ENCODE measurements around the gene ATP11A. TPM values are rescaled to one million over a fixed set of nuclear protein-coding genes. Genes with fewer than 3 reads are reported as not detected.
"Not testable (repeated sequence)": the region's sequence is repeated elsewhere in the genome, so short reads cannot be mapped to it uniquely, and the experiment has no call there.

The ATP11A gene
- total RNA-seq, 1 donor from 2014 or later: 80.6 TPM

DNA sequence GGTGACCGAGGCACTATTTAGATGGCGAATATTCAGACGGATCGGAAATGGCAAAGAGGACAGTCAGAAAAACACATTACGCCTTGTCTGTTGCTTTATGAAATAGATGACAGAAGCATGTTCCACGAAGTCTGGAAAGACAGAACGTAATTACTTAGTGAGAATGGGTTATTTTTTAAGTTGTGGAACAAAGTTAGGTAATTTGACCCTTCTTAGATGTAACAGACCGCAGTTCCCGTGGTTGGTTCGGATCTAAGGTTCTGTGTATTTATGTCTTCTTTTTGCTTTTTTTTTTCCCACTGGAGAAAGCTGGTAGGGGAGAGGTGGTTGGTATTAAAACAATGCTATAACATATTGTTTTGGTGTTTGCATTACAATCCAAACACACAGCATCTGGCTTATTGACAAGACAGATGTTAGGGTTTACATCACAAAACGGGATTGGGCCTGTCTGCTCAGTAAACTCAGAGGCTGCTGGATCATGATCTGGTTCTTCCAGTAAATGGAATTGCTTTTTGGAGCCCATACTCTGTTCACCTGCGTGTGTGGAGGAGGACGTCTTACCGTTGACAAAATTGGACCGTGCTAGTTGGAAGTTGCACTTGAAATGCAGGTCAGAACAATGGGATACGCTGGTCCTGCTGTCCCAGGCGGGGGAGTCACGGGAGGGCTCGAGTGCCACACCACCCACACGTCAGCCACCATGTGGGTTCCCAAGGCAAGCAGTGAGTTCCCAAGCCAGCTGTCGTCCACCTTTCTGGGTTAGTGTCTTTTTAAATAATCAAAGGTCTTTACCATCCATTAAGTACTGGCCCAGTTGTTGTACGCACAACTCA is 13.8 kb downstream of the ATP11A start:
- Mint-ChIP-seq H3K27me3 (no peaks in the 10 kb centered on the region), H3K36me3 (ENCODE audit: low read depth) (peaks cover 1% of the 10 kb centered on the region), H3K4me1 (peaks cover 34% of the 10 kb centered on the region), H3K27ac (no peak overlapping the region), H3K4me3 (no peak overlapping the region), H3K9me3 (no peaks in the 10 kb centered on the region)
- DNase-seq: no peak
- intact Hi-C loops (cut with micrococcal nuclease): no loop called here

DNA sequence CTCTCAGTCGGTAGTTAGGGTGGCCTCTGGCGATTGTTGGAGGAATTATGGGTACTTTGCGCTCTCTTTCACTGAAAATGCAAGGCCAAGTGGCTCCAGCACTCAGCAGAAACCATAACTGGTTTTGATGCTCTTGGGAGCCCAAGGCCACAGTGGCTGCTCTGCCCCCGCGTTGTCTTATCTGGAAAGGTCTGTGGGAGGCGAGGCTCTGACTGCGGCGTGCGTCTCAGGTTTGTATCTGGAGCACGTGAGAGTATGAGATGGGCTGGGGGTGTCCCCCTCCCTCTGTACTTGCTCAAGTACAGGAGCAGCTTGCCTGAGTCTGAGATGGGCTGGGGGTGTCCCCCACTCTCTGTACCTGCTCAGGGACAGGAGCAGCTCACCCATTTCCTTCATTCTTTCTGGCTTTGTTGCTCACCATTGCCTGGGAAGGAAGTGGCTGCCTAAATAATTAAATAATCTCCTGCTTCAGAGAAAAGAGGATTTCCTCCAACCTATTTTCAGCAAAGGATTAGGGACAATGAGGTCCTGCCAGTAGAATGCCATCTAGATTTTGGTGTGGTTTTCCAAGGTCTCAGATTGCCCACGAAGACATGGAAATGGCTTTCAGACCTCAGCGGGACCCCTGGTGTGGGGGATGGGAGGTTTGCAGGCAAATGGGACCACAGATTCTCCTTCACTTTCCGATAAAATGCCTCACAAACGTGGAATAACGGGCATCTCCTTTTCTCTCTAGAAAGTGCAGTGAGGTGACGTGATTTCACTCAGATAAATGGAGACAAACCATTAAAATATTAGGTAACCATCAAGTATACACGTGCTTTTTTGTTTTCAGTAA is 14.7 kb downstream of the ATP11A start:
- DNase-seq: no peak
- peaks cover 1% of the 10 kb centered on the region for H3K36me3 Mint-ChIP-seq (ENCODE audit: low read depth)
- peak overlapping the region; percentile 45 for H3K27ac Mint-ChIP-seq
- intact Hi-C loops (cut with micrococcal nuclease): no loop called here
- no peaks in the 10 kb centered on the region for H3K9me3 Mint-ChIP-seq
- H3K4me3 Mint-ChIP-seq: no peak overlapping the region
- H3K4me1 Mint-ChIP-seq: peaks cover 29% of the 10 kb centered on the region
- no peaks in the 10 kb centered on the region for H3K27me3 Mint-ChIP-seq

DNA sequence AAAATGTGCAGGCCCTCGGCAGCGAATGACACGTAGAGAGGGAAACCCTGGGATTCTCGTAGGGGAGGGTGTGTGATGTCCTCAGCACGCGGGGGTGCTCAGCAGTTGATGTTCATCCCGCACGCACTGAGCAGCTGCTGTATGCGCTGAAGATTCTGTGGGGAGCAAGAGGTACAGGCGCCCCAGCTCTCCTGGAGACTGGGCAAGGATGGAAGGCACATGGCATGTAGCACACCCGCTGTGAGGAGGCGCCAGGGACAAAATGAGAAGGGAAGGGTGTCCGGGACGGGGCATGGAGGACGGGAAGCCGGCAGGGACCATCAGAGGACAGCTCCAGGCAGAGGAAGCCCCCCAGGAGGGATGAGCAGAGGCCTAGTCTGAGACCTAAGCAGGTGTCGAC is 15.4 kb downstream of the ATP11A start:
- H3K9me3 Mint-ChIP-seq: no peaks in the 10 kb centered on the region
- peaks cover 1% of the 10 kb centered on the region for H3K36me3 Mint-ChIP-seq (ENCODE audit: low read depth)
- H3K27ac Mint-ChIP-seq: no peak overlapping the region
- H3K4me3 Mint-ChIP-seq: no peak overlapping the region
- intact Hi-C loops (cut with micrococcal nuclease): no loop called here
- peaks cover 28% of the 10 kb centered on the region for H3K4me1 Mint-ChIP-seq
- H3K27me3 Mint-ChIP-seq: no peaks in the 10 kb centered on the region
- DNase-seq: no peak

DNA sequence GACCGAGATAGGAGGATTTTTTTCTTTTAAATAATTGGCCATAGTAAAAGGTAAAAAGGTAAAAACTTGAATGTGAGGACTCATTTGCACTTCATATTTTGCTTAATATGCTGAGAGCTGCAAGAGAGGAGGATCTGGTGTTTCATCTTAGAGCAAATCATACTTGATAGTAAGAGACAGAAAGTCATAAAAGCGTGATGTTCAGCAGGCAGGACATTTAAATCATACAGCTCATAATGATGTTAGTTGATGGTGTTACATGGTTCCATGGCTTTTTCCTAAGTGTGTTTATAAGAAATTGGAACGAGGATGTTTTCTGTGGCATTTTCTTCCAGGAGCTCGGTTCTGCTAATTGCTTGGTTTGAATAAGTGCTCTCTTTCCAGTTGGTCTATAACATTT is 16.3 kb downstream of the ATP11A start:
- Mint-ChIP-seq H3K27ac (no peak overlapping the region), H3K4me1 (peaks cover 28% of the 10 kb centered on the region), H3K36me3 (ENCODE audit: low read depth) (peaks cover 1% of the 10 kb centered on the region), H3K9me3 (no peaks in the 10 kb centered on the region), H3K4me3 (no peak overlapping the region), H3K27me3 (no peaks in the 10 kb centered on the region)
- no peak for DNase-seq
- intact Hi-C loops (cut with micrococcal nuclease): no loop called here

DNA sequence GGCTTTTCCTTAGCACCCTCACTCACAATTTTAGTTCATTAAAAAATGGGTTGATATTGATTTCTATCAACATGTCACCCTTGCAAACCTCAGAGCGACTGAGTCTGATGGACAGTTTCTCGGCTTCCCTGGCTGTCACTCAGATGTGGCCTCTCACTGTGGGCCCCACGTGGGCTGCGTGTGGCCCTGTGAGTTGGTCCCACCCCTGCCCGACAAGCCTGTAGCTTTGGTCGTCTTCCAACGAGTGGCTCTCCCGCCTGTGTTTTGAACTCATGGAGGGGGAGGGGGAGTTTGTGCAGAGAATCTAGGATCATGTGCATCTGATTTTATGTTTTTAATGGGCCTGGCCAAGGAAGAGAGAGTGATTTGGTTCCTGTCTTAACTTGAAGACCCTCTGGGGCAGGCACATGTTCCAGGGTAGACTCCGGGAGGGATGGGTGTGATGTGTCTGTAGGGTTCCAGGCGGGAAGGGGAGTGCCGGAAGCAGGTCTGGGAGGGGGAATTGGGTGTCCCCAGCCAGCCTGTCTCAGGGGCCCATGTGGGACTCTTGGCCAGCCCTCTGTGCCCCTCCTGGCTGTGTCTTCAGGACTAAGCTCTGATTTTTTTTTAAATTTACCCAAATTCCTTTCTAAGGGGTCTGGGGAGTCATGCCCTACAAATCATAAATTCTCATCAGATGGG is 18.9 kb downstream of the ATP11A start:
- Mint-ChIP-seq H3K4me3 (no peak overlapping the region), H3K9me3 (no peaks in the 10 kb centered on the region), H3K27ac (no peak overlapping the region), H3K27me3 (no peaks in the 10 kb centered on the region), H3K36me3 (ENCODE audit: low read depth) (peaks cover 1% of the 10 kb centered on the region), H3K4me1 (peaks cover 21% of the 10 kb centered on the region)
- intact Hi-C loops (cut with micrococcal nuclease): no loop called here
- no peak for DNase-seq

DNA sequence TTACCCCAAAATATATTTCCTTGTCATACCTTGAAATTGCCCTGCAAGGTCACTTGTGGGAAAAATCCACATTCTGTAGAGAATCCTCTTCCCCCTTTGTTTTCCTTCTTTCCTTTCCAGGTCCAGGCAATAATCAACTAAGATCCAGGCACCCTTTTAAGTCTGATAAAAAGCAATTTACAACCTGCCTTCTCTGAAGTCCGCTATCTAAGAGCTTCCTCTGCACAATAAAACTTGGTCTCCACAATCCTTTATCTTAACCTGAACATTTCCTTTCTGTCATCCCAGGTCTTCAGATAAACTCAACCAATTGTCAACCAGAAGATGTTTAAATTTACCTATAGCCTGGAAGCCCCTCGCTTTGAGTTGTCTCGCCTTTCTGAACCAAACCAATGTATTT is 19.5 kb downstream of the ATP11A start:
- H3K4me3 Mint-ChIP-seq; DNase-seq; intact Hi-C loops (cut with micrococcal nuclease); H3K9me3 Mint-ChIP-seq; H3K27ac Mint-ChIP-seq; H3K27me3 Mint-ChIP-seq; H3K36me3 Mint-ChIP-seq (ENCODE audit: low read depth): not testable (repeated sequence)
- peaks cover 15% of the 10 kb centered on the region for H3K4me1 Mint-ChIP-seq

DNA sequence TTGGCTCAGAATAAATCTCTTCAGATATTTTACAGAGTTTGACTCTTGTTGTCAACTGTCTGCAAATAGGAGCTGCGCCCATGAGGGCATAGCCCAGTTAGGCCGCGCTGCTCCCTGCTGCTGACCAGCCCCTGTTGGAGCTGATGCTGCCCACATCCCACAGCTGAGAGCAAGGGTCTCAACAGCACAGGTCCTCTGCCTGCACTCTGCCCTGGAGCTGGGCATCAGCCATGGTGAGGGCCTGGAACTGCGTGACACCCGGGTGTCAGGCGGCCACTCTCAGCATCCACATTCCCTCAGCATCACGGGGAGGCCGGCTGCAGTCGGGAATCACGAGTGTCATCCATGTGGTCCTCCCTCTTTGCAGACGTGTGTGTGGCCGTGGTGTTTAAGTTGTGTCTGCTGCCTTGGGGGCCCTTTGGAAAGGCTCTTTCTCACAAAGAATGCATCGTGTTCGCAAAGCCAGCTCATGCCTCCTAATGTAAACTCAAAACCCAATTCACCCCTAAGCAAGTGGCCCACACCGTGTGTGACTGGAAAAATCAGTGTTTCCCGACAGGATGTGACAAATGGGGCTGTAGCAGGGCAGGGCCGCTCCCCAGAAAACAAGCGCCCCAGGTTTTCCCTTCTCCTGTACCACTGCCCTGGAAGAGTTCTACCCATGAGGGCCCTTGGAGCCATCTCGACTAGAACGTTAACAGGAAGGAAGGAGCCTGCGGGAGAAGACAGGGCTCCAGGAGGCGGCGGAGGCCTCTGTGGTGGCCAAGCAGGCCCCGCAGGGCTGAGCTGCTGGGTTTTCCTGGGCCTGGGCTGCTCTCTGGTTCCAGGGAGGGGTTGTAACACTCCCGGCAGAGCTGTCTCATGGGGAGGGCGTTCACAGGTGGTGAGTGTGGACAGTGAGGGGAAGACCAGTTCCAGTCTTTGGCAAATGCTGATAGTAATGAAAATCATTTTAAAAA is 20.3 kb downstream of the ATP11A start:
- Mint-ChIP-seq H3K27ac (no peak overlapping the region), H3K9me3 (no peaks in the 10 kb centered on the region), H3K27me3 (no peaks in the 10 kb centered on the region), H3K4me3 (no peak overlapping the region), H3K36me3 (ENCODE audit: low read depth) (peaks cover 1% of the 10 kb centered on the region), H3K4me1 (peaks cover 11% of the 10 kb centered on the region)
- DNase-seq: no peak
- intact Hi-C loops (cut with micrococcal nuclease): no loop called here

DNA sequence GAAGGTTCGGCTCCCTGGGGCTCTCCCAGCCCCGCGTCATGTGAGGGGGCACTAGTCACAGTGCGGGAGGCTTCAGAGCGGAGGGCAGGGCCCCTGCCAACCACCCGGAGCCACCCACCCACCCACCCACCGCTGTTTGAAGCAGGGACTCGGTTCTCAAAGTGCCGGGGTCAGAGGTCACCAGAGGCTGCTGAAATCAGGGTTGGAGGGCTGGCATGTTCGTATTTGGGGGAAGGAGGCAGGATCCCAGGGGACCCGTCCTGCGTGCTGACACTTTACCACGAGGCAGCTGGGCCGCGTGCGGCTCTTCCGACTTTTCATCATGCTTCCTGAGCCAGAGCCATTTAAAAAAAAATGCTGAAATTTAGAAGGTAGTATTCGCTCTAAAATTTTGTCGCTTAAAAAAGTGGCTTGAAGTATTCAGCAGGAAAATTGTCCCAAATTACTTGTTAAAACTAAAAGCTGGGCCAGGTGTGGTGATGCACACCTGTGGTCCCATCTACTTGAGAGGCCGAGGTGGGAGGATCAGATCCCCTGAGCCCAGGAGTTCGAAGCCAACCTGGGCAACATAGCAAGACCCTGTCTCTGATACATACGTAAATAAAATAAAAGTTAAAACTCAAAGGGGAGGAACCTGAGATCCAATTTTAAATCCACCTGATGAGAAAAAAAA is 21.2 kb downstream of the ATP11A start:
- Mint-ChIP-seq H3K4me1 (peaks cover 6% of the 10 kb centered on the region), H3K27ac (no peak overlapping the region)
- intact Hi-C loops (cut with micrococcal nuclease): no loop called here

DNA sequence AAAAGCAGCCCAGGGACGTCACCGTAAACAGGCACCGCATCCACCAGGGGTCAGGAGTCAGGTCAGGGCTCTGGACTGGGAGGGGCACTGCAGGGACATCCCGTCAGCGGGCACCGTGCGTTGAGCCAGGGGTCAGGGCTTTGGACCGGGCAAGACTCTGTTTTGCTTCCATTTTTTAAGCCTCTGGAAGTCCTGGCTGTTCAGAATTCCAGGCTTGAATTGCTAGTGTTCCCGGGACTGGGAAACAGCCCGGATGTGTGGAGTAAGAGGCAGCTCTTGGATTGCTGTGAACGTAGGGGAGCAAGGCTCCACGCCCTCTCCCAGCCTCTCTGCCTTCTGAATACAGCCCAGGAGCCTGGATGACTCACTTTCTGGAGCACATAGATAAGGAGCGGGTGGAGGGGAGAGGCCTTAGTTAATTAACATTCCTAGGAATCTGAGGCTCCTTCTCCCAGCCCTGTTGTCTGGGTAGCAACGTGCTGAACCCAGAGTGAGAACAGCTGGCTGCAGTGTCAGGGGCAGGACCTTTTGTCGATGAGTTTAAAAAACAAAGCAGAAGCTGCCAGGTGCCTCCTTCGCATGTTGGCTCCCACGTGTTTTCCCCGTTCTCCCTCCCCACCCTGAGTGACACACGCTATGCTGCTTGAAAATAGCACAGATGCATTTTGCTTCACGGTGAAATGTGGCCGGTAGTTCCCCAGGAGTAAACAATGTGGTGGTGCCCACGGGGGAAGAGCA is 21.9 kb downstream of the ATP11A start:
- Mint-ChIP-seq H3K4me3 (no peak overlapping the region), H3K36me3 (ENCODE audit: low read depth) (peaks cover 1% of the 10 kb centered on the region), H3K27ac (no peak overlapping the region), H3K9me3 (no peaks in the 10 kb centered on the region), H3K27me3 (no peaks in the 10 kb centered on the region), H3K4me1 (peaks cover 4% of the 10 kb centered on the region)
- no peak for DNase-seq
- intact Hi-C loops (cut with micrococcal nuclease): no loop called here

More for the DNA sequence above, 21.2 kb downstream of the ATP11A start:
- no peaks in the 10 kb centered on the region for H3K27me3 Mint-ChIP-seq
- DNase-seq: no peak
- H3K4me3 Mint-ChIP-seq: no peak overlapping the region
- H3K36me3 Mint-ChIP-seq (ENCODE audit: low read depth): peaks cover 1% of the 10 kb centered on the region
- H3K9me3 Mint-ChIP-seq: no peaks in the 10 kb centered on the region

DNA sequence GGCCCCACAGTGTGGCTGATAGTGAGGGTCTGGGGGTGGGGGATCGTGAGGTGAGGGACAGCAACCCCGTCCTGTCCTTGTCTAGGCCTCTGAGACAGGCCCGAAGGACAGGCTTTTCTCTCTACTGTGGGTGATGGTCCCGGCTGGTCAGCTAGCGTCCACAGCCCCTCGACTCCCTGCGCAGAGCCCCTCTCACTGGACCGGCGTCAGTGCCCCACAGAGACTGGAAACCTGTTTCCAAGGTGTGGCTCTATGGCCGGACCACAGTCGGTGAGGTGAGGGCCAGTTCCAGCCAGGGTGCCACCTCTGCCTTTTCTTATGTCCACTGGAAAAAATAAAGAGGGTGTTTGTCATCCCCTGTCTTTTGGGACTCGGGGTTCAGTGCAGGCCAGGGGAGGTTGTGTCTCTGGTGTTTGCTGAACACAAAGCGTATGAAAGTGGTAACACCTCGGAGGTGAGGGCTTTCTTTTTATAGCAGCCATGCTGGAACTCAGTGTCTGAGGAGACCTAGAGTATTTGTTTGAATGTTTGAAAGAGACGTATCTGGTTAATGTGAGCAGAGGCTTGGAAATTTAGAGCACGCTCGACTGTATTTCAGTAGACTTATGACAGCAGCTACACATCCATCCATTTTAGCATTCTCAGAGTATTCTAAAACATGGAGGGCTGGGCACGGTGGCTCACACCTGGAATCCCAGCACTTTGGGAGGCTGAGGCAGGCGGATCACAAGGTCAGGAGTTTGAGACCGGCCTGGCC is 22.8 kb downstream of the ATP11A start:
- no peak overlapping the region for H3K27ac Mint-ChIP-seq
- DNase-seq: no peak
- H3K4me1 Mint-ChIP-seq: peaks cover 4% of the 10 kb centered on the region
- H3K4me3 Mint-ChIP-seq: no peak overlapping the region
- H3K9me3 Mint-ChIP-seq: no peaks in the 10 kb centered on the region
- no peaks in the 10 kb centered on the region for H3K27me3 Mint-ChIP-seq
- peaks cover 1% of the 10 kb centered on the region for H3K36me3 Mint-ChIP-seq (ENCODE audit: low read depth)
- intact Hi-C loops (cut with micrococcal nuclease): no loop called here

DNA sequence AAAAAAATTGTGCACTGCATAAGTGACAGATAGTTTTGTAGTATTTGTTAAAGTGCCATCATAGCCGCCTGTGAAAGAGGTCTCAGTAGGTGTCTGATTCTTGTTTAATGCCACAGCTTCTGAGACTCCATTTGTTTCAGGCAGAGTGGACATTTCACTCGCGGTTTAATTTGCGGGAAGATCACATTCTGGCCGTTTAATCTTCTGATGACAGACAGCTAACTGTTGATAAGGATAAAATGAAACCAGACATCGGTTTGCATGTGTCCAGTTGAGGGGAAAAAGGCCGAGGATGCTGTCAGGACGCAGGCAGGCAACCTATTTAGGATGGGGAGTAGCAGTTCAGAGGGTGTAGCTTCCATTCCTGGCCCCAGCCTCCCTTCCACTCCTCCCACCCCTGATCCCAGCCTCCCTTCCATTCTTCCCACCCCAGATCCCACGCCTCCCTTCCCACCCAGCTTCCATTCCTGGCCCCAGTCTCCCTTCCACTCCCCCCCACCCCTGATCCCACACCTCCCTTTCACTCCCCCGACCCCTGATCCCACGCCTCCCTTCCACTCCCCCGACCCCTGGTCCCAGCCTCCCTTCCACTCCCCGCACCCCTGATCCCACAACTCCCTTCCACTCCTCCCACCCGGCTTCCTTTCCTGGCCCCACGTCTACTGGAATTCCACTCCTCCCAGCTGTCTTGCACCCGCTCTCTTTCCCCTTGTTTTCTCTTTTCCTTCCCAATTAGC is 23.8 kb downstream of the ATP11A start:
- Mint-ChIP-seq H3K4me1 (peaks cover 4% of the 10 kb centered on the region), H3K4me3 (no peak overlapping the region), H3K27ac (no peak overlapping the region), H3K36me3 (ENCODE audit: low read depth) (no peaks in the 10 kb centered on the region), H3K9me3 (no peaks in the 10 kb centered on the region), H3K27me3 (no peaks in the 10 kb centered on the region)
- DNase-seq: no peak
- intact Hi-C loops (cut with micrococcal nuclease): no loop called here
